ENCODE data around the gene PROZ.

DNA sequence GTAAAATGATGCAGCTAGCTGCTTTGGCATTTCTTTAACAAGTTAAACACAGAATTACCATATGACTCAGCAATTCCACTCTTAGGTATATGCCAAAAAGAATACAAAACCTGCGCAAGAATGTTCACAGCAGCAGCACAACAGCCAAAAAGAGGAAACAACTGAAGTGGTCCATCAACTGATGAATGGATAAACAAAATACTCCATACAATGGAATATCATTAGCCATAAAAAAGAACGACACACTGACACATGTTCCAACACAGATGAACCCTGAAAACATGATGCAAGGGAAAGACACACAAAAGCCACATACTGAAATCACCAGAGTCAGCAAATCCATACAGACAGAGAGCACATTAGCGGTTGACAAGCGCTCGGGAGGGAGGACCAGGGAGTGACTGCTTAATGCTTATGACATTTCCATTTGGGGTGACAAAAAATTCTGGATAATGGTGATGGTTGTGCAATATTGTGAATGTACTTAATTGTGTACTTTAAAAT lies 47.0 kb downstream of the PROZ start:
- TF ChIP-seq, protein P1, sequence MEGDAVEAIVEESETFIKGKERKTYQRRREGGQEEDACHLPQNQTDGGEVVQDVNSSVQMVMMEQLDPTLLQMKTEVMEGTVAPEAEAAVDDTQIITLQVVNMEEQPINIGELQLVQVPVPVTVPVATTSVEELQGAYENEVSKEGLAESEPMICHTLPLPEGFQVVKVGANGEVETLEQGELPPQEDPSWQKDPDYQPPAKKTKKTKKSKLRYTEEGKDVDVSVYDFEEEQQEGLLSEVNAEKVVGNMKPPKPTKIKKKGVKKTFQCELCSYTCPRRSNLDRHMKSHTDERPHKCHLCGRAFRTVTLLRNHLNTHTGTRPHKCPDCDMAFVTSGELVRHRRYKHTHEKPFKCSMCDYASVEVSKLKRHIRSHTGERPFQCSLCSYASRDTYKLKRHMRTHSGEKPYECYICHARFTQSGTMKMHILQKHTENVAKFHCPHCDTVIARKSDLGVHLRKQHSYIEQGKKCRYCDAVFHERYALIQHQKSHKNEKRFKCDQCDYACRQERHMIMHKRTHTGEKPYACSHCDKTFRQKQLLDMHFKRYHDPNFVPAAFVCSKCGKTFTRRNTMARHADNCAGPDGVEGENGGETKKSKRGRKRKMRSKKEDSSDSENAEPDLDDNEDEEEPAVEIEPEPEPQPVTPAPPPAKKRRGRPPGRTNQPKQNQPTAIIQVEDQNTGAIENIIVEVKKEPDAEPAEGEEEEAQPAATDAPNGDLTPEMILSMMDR (IDR thresholded peaks at IDR 0.05): no peak
- TF ChIP-seq POLR2A (IDR thresholded peaks at IDR 0.05): no peak
